ENCODE data around the gene UXS1. TPM values are rescaled to one million over a fixed set of nuclear protein-coding genes. Genes with fewer than 3 reads are reported as not detected.

UXS1 gene
- total RNA-seq, 1 experiment from 2014 or later = 46.3 TPM

GRCh38 chr2:106144621-106145331, 49.3 kb downstream of the UXS1 start:
- no peak overlapping the region for H4K5ac ChIP-seq (ENCODE audit: insufficient read length, low read depth, low read length)
- TF ChIP-seq CTCF (conservative IDR thresholded peaks at IDR 0.05) = no peak
- no peak overlapping the region for H3K9ac ChIP-seq (ENCODE audit: extremely low read depth, insufficient read length, low read length)
- no peak overlapping the region for H4K91ac ChIP-seq (ENCODE audit: insufficient read length, low read depth, low read length)
- no peaks in the 10 kb centered on the region for H3K27me3 ChIP-seq (ENCODE audit: insufficient read depth, low read length)
- H3K23me2 ChIP-seq (ENCODE audit: insufficient read length, low read depth, low read length, poor library complexity, severe bottlenecking) = no peaks in the 10 kb centered on the region
- no peak overlapping the region for H3T11ph ChIP-seq (ENCODE audit: low read length)
- no peak overlapping the region for H2BK5ac ChIP-seq (ENCODE audit: insufficient read length, low read length)
- H4K20me1 ChIP-seq (ENCODE audit: control insufficient read depth, insufficient read depth, insufficient read length) = no peaks in the 10 kb centered on the region
- H2BK20ac ChIP-seq (ENCODE audit: low read depth, low read length, poor library complexity, severe bottlenecking) = no peak overlapping the region
- H3K4me3 Mint-ChIP-seq = no peak overlapping the region; a peak in 1 of 5 replicates
- H3K36me3 Mint-ChIP-seq (ENCODE audit: insufficient read depth in 1 of 3, low read depth in 3 of 3) = peaks cover 14 to 39% (median 36%) of the 10 kb centered on the region in 3 experiments; a peak in 6 of 7 replicates
- no peak for DNase-seq
- no peak overlapping the region for H2AK5ac ChIP-seq (ENCODE audit: insufficient read length, low read length)
- H3K4me1 ChIP-seq (ENCODE audit: insufficient read depth, low read length) = no peaks in the 10 kb centered on the region; the same call in 1 of the 2 replicates
- no peak overlapping the region for H2BK120ac ChIP-seq (ENCODE audit: low read depth, low read length, poor library complexity, severe bottlenecking)
- 0 out of 2 replicates have a peak, but pooled peaks cover 2% of the 10 kb centered on the region for H3K79me2 ChIP-seq (ENCODE audit: insufficient read depth, low read length)
- no peaks in the 10 kb centered on the region for H3K79me1 ChIP-seq (ENCODE audit: insufficient read depth, low read depth, low read length, poor library complexity, severe bottlenecking)
- no peak overlapping the region for H3K18ac ChIP-seq (ENCODE audit: insufficient read length, low read depth, low read length)
- no peak overlapping the region for H2BK12ac ChIP-seq (ENCODE audit: insufficient read length, low read depth, low read length)
- H3K27ac Mint-ChIP-seq = peak overlapping the region in 2 of 3 experiments; percentile 29 to 85; a peak in 5 of 7 replicates
- peaks cover 21 to 32% of the 10 kb centered on the region in 2 experiments for H3K4me1 Mint-ChIP-seq
- H4K8ac ChIP-seq (replicated peaks; ENCODE audit: insufficient read length, low read depth, low read length) = no peak overlapping the region
- H3K9me3 Mint-ChIP-seq = no peaks in the 10 kb centered on the region
- no peak overlapping the region for H3K56ac ChIP-seq (ENCODE audit: insufficient read length, low read depth, low read length)
- H3K14ac ChIP-seq (ENCODE audit: insufficient read depth, low read length) = no peak overlapping the region
- no peak overlapping the region for H2AFZ ChIP-seq (ENCODE audit: low read length)
- H3K4me2 ChIP-seq (ENCODE audit: insufficient read depth, insufficient read length, low read length) = no peak overlapping the region
- H3K23ac ChIP-seq (ENCODE audit: insufficient read length, low read depth, low read length) = no peak overlapping the region
- no CpG with 5 or more reads among the region's 21 CpGs for WGBS (ENCODE audit: extremely low coverage, insufficient read length, low lambda C conversion rate)
- no peak overlapping the region for H2BK15ac ChIP-seq (ENCODE audit: low read depth, low read length)
- H3K27me3 Mint-ChIP-seq (ENCODE audit: low read depth) = no peaks in the 10 kb centered on the region
- no peaks in the 10 kb centered on the region for H3K9me3 ChIP-seq (ENCODE audit: control insufficient read depth, low read depth, low read length)
- H3K27ac ChIP-seq (ENCODE audit: insufficient read length, low read depth, low read length) = no peak overlapping the region
- H3K4ac ChIP-seq (ENCODE audit: low read depth, low read length) = no peak overlapping the region
